Neural cell (in vitro differentiated cells): Measurements from ENCODE around the gene STOM. TPM values are rescaled to one million over a fixed set of nuclear protein-coding genes. Genes with fewer than 3 reads are reported as not detected.

Experiments
- H2AFZ ChIP-seq: fragments of 200-600, 300-800 bp; sonication (generic), shearing (Covaris generic); 2 replicates; pipeline ENCODE4 v1.6.0; 2014; ENCODE audit warnings: low read depth, mild to moderate bottlenecking, antibody characterized with exemption, low read length, moderate library complexity
- H3F3A ChIP-seq: fragments of 200-600 bp; shearing (Covaris generic); 2 replicates; pipeline ENCODE4 v1.6.1; 2016; ENCODE audit warnings: mild to moderate bottlenecking, moderate library complexity, mixed read lengths, antibody characterized with exemption, low read length; ENCODE audit not compliant: insufficient read depth, poor library complexity, severe bottlenecking
- H3K27ac ChIP-seq: fragments of 200-600, 300-800 bp; sonication (generic), shearing (Covaris generic); 2 replicates; pipeline ENCODE4 v1.5.1; 2014; ENCODE audit warnings: mild to moderate bottlenecking, low read length, moderate library complexity
- H3K27me3 ChIP-seq: fragments of 300-800, 200-600 bp; sonication (generic), shearing (Covaris generic); 2 replicates; pipeline ENCODE4 v1.6.0; 2014; ENCODE audit warnings: mild to moderate bottlenecking, low read depth, low read length, moderate library complexity; ENCODE audit not compliant: insufficient read depth
- H3K36me3 ChIP-seq: fragments of 300-800, 200-600 bp; sonication (generic), shearing (Covaris generic); 2 replicates; pipeline ENCODE4 v1.5.1; 2014; ENCODE audit warnings: mild to moderate bottlenecking, antibody characterized with exemption, low read length, moderate library complexity; ENCODE audit not compliant: insufficient read depth
- H3K4me2 ChIP-seq: fragments of 300-800, 200-600 bp; sonication (generic), shearing (Covaris generic); 2 replicates; pipeline ENCODE4 v1.6.0; 2014; ENCODE audit warnings: mild to moderate bottlenecking, low read length
- H3K4me3 ChIP-seq: fragments of 300-800, 200-600 bp; sonication (generic), shearing (Covaris generic); 2 replicates; pipeline ENCODE4 v1.5.1; 2014; ENCODE audit warnings: mild to moderate bottlenecking, low read length, moderate library complexity
- H3K79me2 ChIP-seq: fragments of 200-600 bp; shearing (Covaris generic); replicated peaks from 2 replicates; pipeline ENCODE4 v1.6.0; 2014; ENCODE audit warnings: mild to moderate bottlenecking, low read length, moderate library complexity; ENCODE audit not compliant: insufficient read depth
- H3K9ac ChIP-seq: fragments of 300-800, 200-600 bp; sonication (generic), shearing (Covaris generic); 2 replicates; pipeline ENCODE4 v1.6.1; 2016; ENCODE audit warnings: mild to moderate bottlenecking, low read length, mixed read lengths
- H3K9me2 ChIP-seq: fragments of 200-600 bp; shearing (Covaris generic); 2 replicates; pipeline ENCODE4 v1.6.1; 2016; ENCODE audit warnings: mild to moderate bottlenecking, low read length, mixed read lengths; ENCODE audit not compliant: insufficient read depth
- H3K9me3 ChIP-seq: fragments of 200-600, 300-800 bp; sonication (generic), shearing (Covaris generic); 2 replicates; pipeline ENCODE4 v1.6.1; 2016; ENCODE audit warnings: mild to moderate bottlenecking, mixed run types, low read length, moderate library complexity, mixed read lengths
- H4K20me1 ChIP-seq: fragments of 200-600 bp; shearing (Covaris generic); 2 replicates; pipeline ENCODE4 v1.6.1; 2016; ENCODE audit warnings: mild to moderate bottlenecking, mixed run types; ENCODE audit not compliant: insufficient read depth
- EP300 ChIP-seq: fragments of 450-650 bp; conservative IDR thresholded peaks from 2 replicates; pipeline ENCODE4 v1.6.1; 2014; ENCODE audit warnings: antibody characterized with exemption, mild to moderate bottlenecking, moderate library complexity; ENCODE audit not compliant: poor library complexity, severe bottlenecking
- EZH2 ChIP-seq: fragments of 200-600, 300-800 bp; shearing (Covaris generic), sonication (generic); IDR thresholded peaks from 2 replicates; pipeline ENCODE4 v1.6.1; 2014; ENCODE audit warnings: antibody characterized with exemption, low read length, borderline replicate concordance, mild to moderate bottlenecking; ENCODE audit not compliant: insufficient read depth, poor library complexity, severe bottlenecking
- MXI1 ChIP-seq: fragments of 450-650 bp; conservative IDR thresholded peaks from 2 replicates; pipeline ENCODE4 v1.6.1; 2014; ENCODE audit warnings: antibody characterized with exemption, mild to moderate bottlenecking; ENCODE audit not compliant: poor library complexity, severe bottlenecking
- POLR2AphosphoS5 ChIP-seq: IDR thresholded peaks from 2 replicates; pipeline ENCODE4 v1.6.1; 2012
- RAD21 ChIP-seq: fragments of 450-650 bp; conservative IDR thresholded peaks from 2 replicates; pipeline ENCODE4 v1.6.1; 2014; ENCODE audit warnings: antibody characterized with exemption, mild to moderate bottlenecking, moderate library complexity
- SMC3 ChIP-seq: fragments of 450-650 bp; conservative IDR thresholded peaks from 2 replicates; pipeline ENCODE4 v1.6.1; 2014; ENCODE audit warnings: antibody characterized with exemption, mild to moderate bottlenecking, moderate library complexity; ENCODE audit not compliant: poor library complexity
- TAF1 ChIP-seq: IDR thresholded peaks from 2 replicates; pipeline ENCODE4 v1.6.1; 2012; ENCODE audit warnings: low read depth
- polyA plus RNA-seq: library from polyadenylated mRNA; depleted of rRNA; stranded (reverse); fragments of >200 nt; gene quantifications from 2 replicates; pipeline ENCODE4 v1.2.3, GENCODE V29; 2014
- TF ChIP-seq, protein P1 (sequence below): fragments of 450-650 bp; IDR thresholded peaks from 2 replicates; pipeline ENCODE4 v1.5.1; 2014; ENCODE audit warnings: antibody characterized with exemption, mild to moderate bottlenecking, moderate library complexity; ENCODE audit not compliant: poor library complexity, severe bottlenecking
- TF ChIP-seq, protein P2 (sequence below): IDR thresholded peaks from 2 replicates; pipeline ENCODE4 v1.6.1; 2012; ENCODE audit warnings: borderline replicate concordance

STOM gene
- polyA plus RNA-seq, 1 donor from 2014 or later, result 0.11 TPM

DNA sequence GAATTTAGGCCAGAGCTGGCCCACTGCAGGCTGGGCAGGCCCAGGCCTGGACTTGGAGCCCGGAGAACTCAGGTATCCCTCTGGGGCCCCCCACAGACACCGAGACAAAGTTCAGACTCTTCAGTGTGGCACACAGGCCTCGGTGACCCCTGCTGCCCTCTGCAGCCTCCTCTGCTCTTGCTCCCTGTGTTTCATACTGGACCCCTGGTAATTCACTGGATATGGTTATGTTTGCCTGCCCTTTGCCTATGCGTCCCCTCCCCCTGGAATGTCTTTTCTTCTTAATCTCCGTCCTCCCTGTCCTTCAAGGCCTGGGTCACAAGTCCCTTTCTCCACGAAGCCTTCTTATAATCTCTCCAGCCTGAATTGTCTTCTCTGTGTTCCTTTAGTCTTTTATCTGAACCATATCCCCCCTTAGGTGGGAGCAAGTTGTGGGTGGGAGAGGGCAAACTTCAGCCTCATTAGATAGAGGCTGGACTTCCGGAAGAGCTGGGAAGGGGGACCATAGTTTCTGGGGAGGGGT, 72.0 kb downstream of the STOM start:
- no peaks in the 10 kb centered on the region for H3K9me3 ChIP-seq
- H3K27me3 ChIP-seq, result peaks cover 20% of the 10 kb centered on the region
- no peaks in the 10 kb centered on the region for H4K20me1 ChIP-seq
- H2AFZ ChIP-seq, result no peak overlapping the region
- no peak overlapping the region for H3K4me2 ChIP-seq
- no peaks in the 10 kb centered on the region for H3K36me3 ChIP-seq
- H3F3A ChIP-seq, result no peaks in the 10 kb centered on the region
- no peak overlapping the region for H3K27ac ChIP-seq
- TF ChIP-seq TAF1, result no peak
- TF ChIP-seq, protein P1, sequence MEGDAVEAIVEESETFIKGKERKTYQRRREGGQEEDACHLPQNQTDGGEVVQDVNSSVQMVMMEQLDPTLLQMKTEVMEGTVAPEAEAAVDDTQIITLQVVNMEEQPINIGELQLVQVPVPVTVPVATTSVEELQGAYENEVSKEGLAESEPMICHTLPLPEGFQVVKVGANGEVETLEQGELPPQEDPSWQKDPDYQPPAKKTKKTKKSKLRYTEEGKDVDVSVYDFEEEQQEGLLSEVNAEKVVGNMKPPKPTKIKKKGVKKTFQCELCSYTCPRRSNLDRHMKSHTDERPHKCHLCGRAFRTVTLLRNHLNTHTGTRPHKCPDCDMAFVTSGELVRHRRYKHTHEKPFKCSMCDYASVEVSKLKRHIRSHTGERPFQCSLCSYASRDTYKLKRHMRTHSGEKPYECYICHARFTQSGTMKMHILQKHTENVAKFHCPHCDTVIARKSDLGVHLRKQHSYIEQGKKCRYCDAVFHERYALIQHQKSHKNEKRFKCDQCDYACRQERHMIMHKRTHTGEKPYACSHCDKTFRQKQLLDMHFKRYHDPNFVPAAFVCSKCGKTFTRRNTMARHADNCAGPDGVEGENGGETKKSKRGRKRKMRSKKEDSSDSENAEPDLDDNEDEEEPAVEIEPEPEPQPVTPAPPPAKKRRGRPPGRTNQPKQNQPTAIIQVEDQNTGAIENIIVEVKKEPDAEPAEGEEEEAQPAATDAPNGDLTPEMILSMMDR, result no peak
- no peak for TF ChIP-seq EP300
- TF ChIP-seq RAD21, result no peak
- TF ChIP-seq SMC3, result no peak
- TF ChIP-seq, protein P2, sequence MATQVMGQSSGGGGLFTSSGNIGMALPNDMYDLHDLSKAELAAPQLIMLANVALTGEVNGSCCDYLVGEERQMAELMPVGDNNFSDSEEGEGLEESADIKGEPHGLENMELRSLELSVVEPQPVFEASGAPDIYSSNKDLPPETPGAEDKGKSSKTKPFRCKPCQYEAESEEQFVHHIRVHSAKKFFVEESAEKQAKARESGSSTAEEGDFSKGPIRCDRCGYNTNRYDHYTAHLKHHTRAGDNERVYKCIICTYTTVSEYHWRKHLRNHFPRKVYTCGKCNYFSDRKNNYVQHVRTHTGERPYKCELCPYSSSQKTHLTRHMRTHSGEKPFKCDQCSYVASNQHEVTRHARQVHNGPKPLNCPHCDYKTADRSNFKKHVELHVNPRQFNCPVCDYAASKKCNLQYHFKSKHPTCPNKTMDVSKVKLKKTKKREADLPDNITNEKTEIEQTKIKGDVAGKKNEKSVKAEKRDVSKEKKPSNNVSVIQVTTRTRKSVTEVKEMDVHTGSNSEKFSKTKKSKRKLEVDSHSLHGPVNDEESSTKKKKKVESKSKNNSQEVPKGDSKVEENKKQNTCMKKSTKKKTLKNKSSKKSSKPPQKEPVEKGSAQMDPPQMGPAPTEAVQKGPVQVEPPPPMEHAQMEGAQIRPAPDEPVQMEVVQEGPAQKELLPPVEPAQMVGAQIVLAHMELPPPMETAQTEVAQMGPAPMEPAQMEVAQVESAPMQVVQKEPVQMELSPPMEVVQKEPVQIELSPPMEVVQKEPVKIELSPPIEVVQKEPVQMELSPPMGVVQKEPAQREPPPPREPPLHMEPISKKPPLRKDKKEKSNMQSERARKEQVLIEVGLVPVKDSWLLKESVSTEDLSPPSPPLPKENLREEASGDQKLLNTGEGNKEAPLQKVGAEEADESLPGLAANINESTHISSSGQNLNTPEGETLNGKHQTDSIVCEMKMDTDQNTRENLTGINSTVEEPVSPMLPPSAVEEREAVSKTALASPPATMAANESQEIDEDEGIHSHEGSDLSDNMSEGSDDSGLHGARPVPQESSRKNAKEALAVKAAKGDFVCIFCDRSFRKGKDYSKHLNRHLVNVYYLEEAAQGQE, result no peak
- no peak for TF ChIP-seq MXI1
- no peak for TF ChIP-seq POLR2AphosphoS5
- TF ChIP-seq EZH2, result no peak
- no peaks in the 10 kb centered on the region for H3K79me2 ChIP-seq
- H3K9ac ChIP-seq, result no peak overlapping the region
- no peaks in the 10 kb centered on the region for H3K9me2 ChIP-seq
- H3K4me3 ChIP-seq, result no peak overlapping the region

DNA sequence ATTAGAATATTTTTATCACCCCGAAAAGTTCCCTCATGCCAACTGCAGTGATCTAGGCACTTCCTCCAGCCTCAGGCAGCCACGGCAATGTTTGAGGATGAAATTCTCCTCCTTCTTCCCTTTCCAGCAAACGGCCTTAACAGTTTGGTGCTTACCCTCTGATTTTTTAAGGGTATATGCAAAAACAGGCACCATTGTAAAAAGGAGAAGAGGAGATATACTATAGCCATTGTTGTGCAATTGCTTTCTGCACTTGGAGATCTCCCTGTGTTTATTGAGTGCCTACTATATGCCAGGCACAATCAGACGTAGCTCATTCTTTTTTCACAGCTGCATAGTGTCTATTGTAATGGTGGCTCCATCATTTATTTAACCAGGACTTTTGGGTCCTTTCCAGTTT, 72.7 kb downstream of the STOM start:
- H3F3A ChIP-seq, result no peaks in the 10 kb centered on the region
- no peaks in the 10 kb centered on the region for H3K9me3 ChIP-seq
- H3K4me2 ChIP-seq, result no peak overlapping the region
- H3K9ac ChIP-seq, result no peak overlapping the region
- no peaks in the 10 kb centered on the region for H4K20me1 ChIP-seq
- no peaks in the 10 kb centered on the region for H3K36me3 ChIP-seq
- H2AFZ ChIP-seq, result no peak overlapping the region
- H3K79me2 ChIP-seq, result no peaks in the 10 kb centered on the region
- H3K9me2 ChIP-seq, result no peaks in the 10 kb centered on the region
- peaks cover 20% of the 10 kb centered on the region for H3K27me3 ChIP-seq
- no peak overlapping the region for H3K4me3 ChIP-seq
- TF ChIP-seq POLR2AphosphoS5 (no peak), EZH2 (no peak), EP300 (no peak), MXI1 (no peak), RAD21 (no peak), TAF1 (no peak), SMC3 (no peak)
- TF ChIP-seq, protein P1, result no peak
- TF ChIP-seq, protein P2, result no peak
- H3K27ac ChIP-seq, result no peak overlapping the region
